Heart right ventricle (tissue), 16 donors: Measurements from ENCODE around the gene ITSN2. TPM values are rescaled to one million over a fixed set of nuclear protein-coding genes. Genes with fewer than 3 reads are reported as not detected.
A peak's percentile ranks its signal among the peaks of the same experiment; 100 is the strongest.

ENCODE experiments used
- ATAC-seq, 8 donors: fragments of 200-7000 bp; cut with Tn5 transposase; one replicate each; pipeline ENCODE4 v1.9.1; 2020; ENCODE audit warnings: mild to moderate bottlenecking in 8 of 8, moderate library complexity in 8 of 8, moderate number of reproducible peaks in 1 of 8
- DNase-seq, 2 donors: peaks; one replicate each; pipeline ENCODE4 v3.0.0-alpha.2; 2020
- H3K27ac ChIP-seq, 10 donors: fragments of 200-600 bp; sonication (generic) in 2 of 10; one replicate each; pipeline versions ENCODE4 v1.5.0 to v1.8.0; 2020 to 2022; ENCODE audit warnings: mild to moderate bottlenecking in 3 of 10
- H3K27me3 ChIP-seq, 7 donors: fragments of 200-600 bp; one replicate each; pipeline ENCODE4 v1.8.0; 2021 to 2022; ENCODE audit warnings: mild to moderate bottlenecking in 2 of 7
- H3K36me3 ChIP-seq, 9 donors: fragments of 200-600 bp; sonication (generic) in 1 of 9; one replicate each; pipeline versions ENCODE4 v1.5.0 to v1.8.0; 2020 to 2022; ENCODE audit warnings: mild to moderate bottlenecking in 2 of 9
- H3K4me1 ChIP-seq, 9 donors: fragments of 200-600 bp; sonication (generic) in 1 of 9; one replicate each; pipeline versions ENCODE4 v1.5.0 to v1.8.0; 2020 to 2022; ENCODE audit warnings: mild to moderate bottlenecking in 4 of 9
- H3K4me3 ChIP-seq, 10 donors: fragments of 200-600 bp; sonication (generic) in 2 of 10; one replicate each; pipeline versions ENCODE4 v1.5.0 to v1.8.0; 2020 to 2022; ENCODE audit warnings: mild to moderate bottlenecking in 7 of 10, moderate library complexity in 2 of 10
- H3K9me3 ChIP-seq, 11 donors: fragments of 200-600 bp in 10 of 11; sonication (generic) in 2 of 11; one replicate each; pipeline versions ENCODE4 v1.5.0 to v1.8.0; 2013 to 2022; ENCODE audit warnings: mild to moderate bottlenecking in 2 of 11, control low read depth in 1 of 11, moderate library complexity in 1 of 11
- CTCF ChIP-seq, 9 donors: fragments of 200-600 bp; sonication (generic) in 2 of 9; IDR thresholded peaks; one replicate each; pipeline versions ENCODE4 v1.5.0 to v1.8.0; 2021 to 2022; ENCODE audit warnings: antibody characterized with exemption in 9 of 9, mild to moderate bottlenecking in 5 of 9, moderate library complexity in 1 of 9
- WGBS, 2 donors: extraction: QIAGEN DNeasy Blood & Tissue Kit; methylation state at CpG; one replicate each; pipeline ENCODE4 v1.1.7; 2013; ENCODE audit warnings: inconsistent platforms in 1 of 2; 5-methylcytosine and 5-hydroxymethylcytosine counted together
- intact Hi-C, 10 donors: fragments of 100-400 bp; cut with DNase I; formaldehyde crosslinking; loops; one replicate each; pipeline versions ENCODE4 v1.11.1 to v1.14.2; 2022
- polyA plus RNA-seq, 2 donors: library from polyadenylated mRNA; stranded (reverse); fragments of 200-250 nt; gene quantifications; one replicate each; pipeline ENCODE4 v1.2.3, GENCODE V29; 2013
- total RNA-seq, 10 donors: library from RNA; stranded (reverse); fragmentation: NEBNext Ultra II Directional in 3 of 10; extraction: Animal tissue kit (Norgen Biotek cat#: 25700) in 3 of 10; gene quantifications; one replicate each; pipeline versions ENCODE4 v1.2.1 to v1.2.4, GENCODE V29; 2021 to 2023
- donor health status: Arrhythmogenic right ventricular cardiomyopathy.
- donor health status: ischemic (EF 13 %, LVEDD 7.1; RV severe dilation, severe dysfunction).
- donor health status: healthy with polysubstance abuse.
- donor health status: DM: no; HTN: yes; CAD: no.
- donor health status: DM: no; HTN: no; CAD: no.
- donor health status: ischemic (EF 25% LVEDD 6.9; RV normal size, moderate dysfunction).
- donor health status: ischemic (EF 25% LVEDD 5.7; RV mildly dilated, moderate dysfunction).
- donor health status: healthy.
- donor health status: DM: yes; HTN: yes; CAD: no.
- donor health status: Ischemic cardiomyopathy.
- donor health status: ischemic (EF 35%, LVEDD 5.7; RV mildly dilated, moderate dysfunction).
- donor health status: nonischemic (EF 11% LVEDD 7.7; RV severe dilation, severe dysfunction).
- donor health status: DM: yes; HTN: yes; CAD: no.
- donor health status: PGD.
- donor health status: ischemic (EF 29% LVEDD 5.4; RV normal size, mild dysfunction).
- donor health status: nonischemic (EF 23%, LVEDD 6.1; RV moderate dilation, normal function).

Gene ITSN2
- total and polyA plus RNA-seq, 12 donors, result 16.8 to 49.8 (median 38.2) TPM

GRCh38 chr2:24332791-24333540 is 27.4 kb downstream of the ITSN2 start:
- Histone ChIP-seq H3K4me1 (peaks cover 2 to 70% (median 33%) of the 10 kb centered on the region in 9 donors), H3K27me3 (no peaks in the 10 kb centered on the region), H3K9me3 (no peaks in the 10 kb centered on the region), H3K27ac (peak overlapping the region in 4 of 10 donors; percentile 7 to 45 (median 23)), H3K36me3 (no peaks in the 10 kb centered on the region), H3K4me3 (no peak overlapping the region)
- intact Hi-C loops, result no loop called here
- ATAC-seq (peak in 4 of 8 donors; percentile 42 to 52 (median 42)), DNase-seq (no peak)
- 62 to 70% methylated on average over 2 of the region's 2 CpGs for WGBS, 2 donors
- TF ChIP-seq CTCF (IDR thresholded peaks at IDR 0.05), result no peak

- no peak for ATAC-seq
- Histone ChIP-seq H3K4me1 (peaks cover 3 to 69% (median 39%) of the 10 kb centered on the region in 9 donors), H3K4me3 (no peak overlapping the region), H3K27ac (peak overlapping the region in 1 of 10 donors; percentile 33), H3K36me3 (peaks cover 0 to 1% (median 0%) of the 10 kb centered on the region in 9 donors), H3K27me3 (no peaks in the 10 kb centered on the region), H3K9me3 (no peaks in the 10 kb centered on the region)
- intact Hi-C loops, result no loop called here
- 84 to 90% methylated on average over 11 of the region's 11 CpGs for WGBS, 2 donors
- no peak for TF ChIP-seq CTCF (IDR thresholded peaks at IDR 0.05)
- DNase-seq, result no peak
These were observed 30.2 kb downstream of the ITSN2 start for GRCh38 chr2:24330161-24330560.

GRCh38 chr2:24329700-24330099 is 30.6 kb downstream of the ITSN2 start:
- ATAC-seq, result no peak
- Histone ChIP-seq H3K4me1 (peaks cover 3 to 69% (median 39%) of the 10 kb centered on the region in 9 donors), H3K9me3 (no peaks in the 10 kb centered on the region), H3K27me3 (no peaks in the 10 kb centered on the region), H3K4me3 (no peak overlapping the region), H3K36me3 (peaks cover 0 to 6% (median 0%) of the 10 kb centered on the region in 9 donors), H3K27ac (peak overlapping the region in 1 of 10 donors; percentile 33)
- no peak for DNase-seq
- TF ChIP-seq CTCF (IDR thresholded peaks at IDR 0.05), result no peak
- intact Hi-C loops, result loop anchor here in 1 of 10 donors (2.0 kb wide), 1 partner anchor 25 kb away; no protein-coding TSS in a partner anchor
- 62 to 66% methylated on average over 2 of the region's 2 CpGs for WGBS, 2 donors

GRCh38 chr2:24328010-24328409 is 32.3 kb downstream of the ITSN2 start:
- ATAC-seq (peak in 5 of 8 donors; percentile 26 to 67 (median 50)), DNase-seq (no peak)
- intact Hi-C loops, result loop anchor here in 1 of 10 donors (2.0 kb wide), 1 partner anchor 23 kb away; no protein-coding TSS in a partner anchor
- Histone ChIP-seq H3K4me1 (peaks cover 2 to 54% (median 30%) of the 10 kb centered on the region in 9 donors), H3K36me3 (peaks cover 0 to 20% (median 0%) of the 10 kb centered on the region in 9 donors), H3K9me3 (no peaks in the 10 kb centered on the region), H3K4me3 (peak overlapping the region in 1 of 10 donors; percentile 6), H3K27me3 (no peaks in the 10 kb centered on the region), H3K27ac (peak overlapping the region in 1 of 10 donors; percentile 15)
- TF ChIP-seq CTCF (IDR thresholded peaks at IDR 0.05), result no peak
- WGBS, 2 donors, result 42% methylated on average over 3 of the region's 3 CpGs
